Measurements from ENCODE around the gene TRPC1. TPM values are rescaled to one million over a fixed set of nuclear protein-coding genes. Genes with fewer than 3 reads are reported as not detected.
"Not testable (repeated sequence)": the region's sequence is repeated elsewhere in the genome, so short reads cannot be mapped to it uniquely, and the experiment has no call there.

The TRPC1 gene
- 10 to 100 TPM in 2 of 3 donors, 1 to 10 TPM in 1; 9.6 to 13.7 (median 12.9) TPM for polyA plus RNA-seq (ENCODE audit: insufficient read length in 3 of 3)
- long read RNA-seq, donor 1 = 0 reads
- long read RNA-seq, donor 2, full-length matches to known transcripts = 1 of 1 reads
- long read RNA-seq, donor 2, partial matches to known transcripts = 0 of 1 reads
- long read RNA-seq, donor 2, other reads (novel, unspliced or antisense) = 0 of 1 reads
- long read RNA-seq, donor 3 = 0 reads
- long read RNA-seq, donor 4, full-length matches to known transcripts = 1 of 1 reads
- long read RNA-seq, donor 4, partial matches to known transcripts = 0 of 1 reads
- long read RNA-seq, donor 4, other reads (novel, unspliced or antisense) = 0 of 1 reads
- long read RNA-seq, donor 5 = 0 reads
- long read RNA-seq, donor 6 = 0 reads
- long read RNA-seq, donor 7, full-length matches to known transcripts = 1 of 1 reads
- long read RNA-seq, donor 7, partial matches to known transcripts = 0 of 1 reads
- long read RNA-seq, donor 7, other reads (novel, unspliced or antisense) = 0 of 1 reads
- long read RNA-seq, donor 8 = 0 reads
- long read RNA-seq, donor 9 = 0 reads
- long read RNA-seq, donor 10, full-length matches to known transcripts = 1 of 1 reads
- long read RNA-seq, donor 10, partial matches to known transcripts = 0 of 1 reads
- long read RNA-seq, donor 10, other reads (novel, unspliced or antisense) = 0 of 1 reads
- long read RNA-seq, donor 11 = 0 reads
- long read RNA-seq, donor 12, full-length matches to known transcripts = 1 of 1 reads
- long read RNA-seq, donor 12, partial matches to known transcripts = 0 of 1 reads
- long read RNA-seq, donor 12, other reads (novel, unspliced or antisense) = 0 of 1 reads
- long read RNA-seq, donor 13, partial matches to known transcripts = 0 of 1 reads
- long read RNA-seq, donor 13, other reads (novel, unspliced or antisense) = 0 of 1 reads
- long read RNA-seq, donor 14 = 0 reads
- long read RNA-seq, donor 15 = 0 reads
- long read RNA-seq, donor 16 = 0 reads

DNA sequence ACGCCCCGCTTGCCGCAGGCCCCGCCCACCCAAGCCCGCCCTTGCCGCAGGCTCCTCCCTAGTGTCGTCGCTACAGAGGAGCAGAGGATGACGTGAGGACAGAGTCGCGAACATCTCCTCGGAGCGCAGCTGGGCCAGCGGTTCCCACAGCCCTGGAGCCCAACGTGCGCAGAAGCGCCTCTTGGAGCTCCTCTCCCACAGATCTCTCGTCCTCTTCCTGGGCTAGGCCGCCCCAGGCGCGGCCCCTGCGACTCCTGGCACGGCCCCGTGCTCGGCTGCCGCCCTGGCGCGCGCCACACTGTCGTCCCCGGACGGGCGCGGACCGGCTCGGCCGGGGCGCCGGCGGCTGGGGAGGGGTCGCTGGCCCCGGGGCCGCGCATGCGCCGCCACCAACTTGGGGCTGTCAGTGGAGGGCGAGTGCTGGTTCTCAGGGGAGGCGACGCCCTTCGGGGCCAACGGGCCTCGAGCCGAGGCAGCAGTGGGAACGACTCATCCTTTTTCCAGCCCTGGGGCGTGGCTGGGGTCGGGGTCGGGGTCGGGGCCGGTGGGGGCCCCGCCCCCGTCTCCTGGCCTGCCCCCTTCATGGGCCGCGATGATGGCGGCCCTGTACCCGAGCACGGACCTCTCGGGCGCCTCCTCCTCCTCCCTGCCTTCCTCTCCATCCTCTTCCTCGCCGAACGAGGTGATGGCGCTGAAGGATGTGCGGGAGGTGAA lies at the start of gene TRPC1:
TSS of gene TRPC1 (plus strand) at position 67 of the 714 bp plus-strand sequence. CDS start at position 593, 526 bp downstream.
- peak; percentile 86 for DNase-seq

DNA sequence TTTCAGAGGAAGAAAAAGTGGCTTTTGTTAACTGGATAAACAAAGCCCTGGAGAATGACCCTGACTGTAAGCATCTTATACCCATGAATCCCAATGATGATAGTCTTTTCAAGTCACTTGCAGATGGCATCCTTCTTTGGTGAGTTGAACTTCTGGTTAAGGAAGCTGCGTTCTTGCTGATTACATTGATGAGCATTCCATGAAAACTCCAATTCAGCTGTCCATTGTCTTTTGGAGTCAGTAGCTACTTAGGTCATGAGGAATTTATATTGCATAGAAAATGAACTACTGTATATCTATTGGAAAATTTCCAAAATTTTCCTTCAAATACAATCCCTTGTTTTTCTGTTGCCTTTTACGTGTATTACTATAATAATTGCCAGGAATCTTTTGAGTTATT lies 47.7 kb upstream of the TRPC1 start:
- no peak for DNase-seq

DNA sequence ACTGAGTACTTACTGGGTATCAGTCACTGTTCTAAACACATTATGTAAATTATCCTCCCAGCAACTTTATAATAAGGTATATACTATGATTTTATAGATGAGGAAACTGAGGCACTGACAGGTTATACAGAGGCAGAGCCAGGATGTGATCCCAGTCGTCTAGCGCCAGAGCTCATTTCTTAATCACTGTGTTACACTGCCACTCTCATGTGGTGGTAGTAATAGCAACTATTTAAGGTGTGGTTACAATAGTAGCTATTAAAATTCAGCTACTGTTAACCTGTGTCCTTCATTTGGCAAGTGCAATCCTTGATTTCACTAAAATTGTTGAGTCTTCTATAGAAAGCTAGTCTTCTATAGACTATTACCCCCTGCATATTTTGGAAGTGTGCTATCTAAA lies 43.1 kb upstream of the TRPC1 start:
- no peak for DNase-seq

DNA sequence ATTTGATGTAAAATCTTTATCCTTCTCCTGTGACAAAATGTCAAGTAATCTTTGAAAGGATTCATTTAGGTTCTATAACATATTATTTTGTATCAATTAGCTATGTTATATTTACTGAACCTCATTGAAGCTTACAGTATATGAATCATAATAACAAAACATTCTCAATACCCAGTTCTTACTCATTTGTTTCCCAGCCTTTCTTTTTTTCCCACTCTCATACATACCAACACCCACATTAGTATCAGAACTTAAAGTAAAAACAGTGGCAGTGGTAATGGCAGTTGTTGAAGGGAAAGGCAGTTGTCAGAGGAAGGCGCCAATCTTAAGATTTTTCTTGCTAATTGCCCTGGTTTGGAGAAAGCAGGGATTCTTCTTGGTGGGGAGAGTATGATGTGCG lies 33.2 kb upstream of the TRPC1 start:
- DNase-seq = no peak

DNA sequence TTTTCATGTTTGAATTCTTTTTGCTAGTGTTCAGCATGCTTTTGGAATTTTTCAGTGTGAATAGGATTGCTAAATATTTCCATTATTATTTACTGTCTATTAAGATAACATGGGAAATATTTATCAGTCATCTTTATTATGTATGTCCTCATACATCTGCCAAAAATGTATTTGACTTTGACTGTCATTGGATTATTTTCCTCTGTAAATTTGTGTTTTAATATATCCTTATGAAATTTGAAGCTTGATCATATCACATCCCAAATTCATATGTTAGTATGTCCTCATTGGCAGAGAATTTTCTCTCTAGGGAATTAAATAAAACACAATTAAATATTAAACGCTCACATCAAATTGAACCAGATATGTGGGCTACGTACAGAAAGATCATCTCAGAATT lies 32.3 kb upstream of the TRPC1 start:
- no peak for DNase-seq

DNA sequence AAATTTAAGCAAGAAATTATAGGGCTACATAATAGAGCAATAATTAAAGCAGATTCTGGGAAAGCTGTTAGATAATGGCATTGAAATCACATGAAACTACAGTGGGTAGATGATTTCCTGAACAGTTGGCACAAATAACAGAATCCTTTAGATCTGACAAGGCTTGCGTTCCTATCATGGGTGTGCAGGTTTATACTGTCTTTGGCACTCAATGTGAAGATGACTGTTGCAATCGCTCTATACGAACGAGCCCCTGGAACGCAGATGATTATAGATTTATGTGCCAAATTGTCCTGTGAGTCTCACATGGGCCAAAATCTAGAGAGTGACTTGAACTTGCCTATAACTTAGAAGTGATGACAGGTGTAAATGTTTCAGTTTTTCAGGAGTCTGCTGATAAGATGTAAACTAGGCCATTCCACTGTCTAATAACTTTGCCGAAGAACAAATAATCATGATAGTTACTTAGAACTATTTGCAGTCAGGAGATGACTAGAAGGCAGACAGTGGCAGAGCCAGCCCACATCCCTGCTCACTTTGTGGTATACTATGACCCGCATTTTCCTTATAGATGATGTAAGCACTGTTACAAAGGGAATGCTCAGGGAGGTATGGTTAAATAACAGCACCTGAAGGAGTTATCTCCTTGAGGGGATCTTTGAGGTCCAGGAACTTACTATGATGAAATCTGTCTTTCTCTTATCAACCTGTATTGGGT lies 30.5 kb upstream of the TRPC1 start:
- DNase-seq = no peak

DNA sequence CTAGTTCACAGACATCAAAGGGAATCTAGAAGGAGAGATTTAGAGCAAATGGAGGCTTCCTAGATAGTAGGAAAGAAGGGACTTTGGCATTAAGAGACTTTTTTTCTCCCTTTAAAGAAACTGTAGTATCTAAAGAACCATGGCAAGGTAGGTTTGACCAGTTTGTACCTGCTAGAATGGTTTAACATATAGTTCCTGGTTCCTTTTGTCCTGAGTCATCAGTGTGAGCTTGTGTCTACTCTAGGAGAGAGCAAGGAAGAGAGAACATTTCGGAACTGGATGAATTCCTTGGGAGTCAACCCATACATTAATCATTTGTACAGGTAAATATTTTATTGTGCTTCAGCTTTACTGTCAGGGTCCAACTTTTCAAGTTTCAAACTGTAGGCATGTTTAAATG lies 29.6 kb upstream of the TRPC1 start:
- no peak for DNase-seq

DNA sequence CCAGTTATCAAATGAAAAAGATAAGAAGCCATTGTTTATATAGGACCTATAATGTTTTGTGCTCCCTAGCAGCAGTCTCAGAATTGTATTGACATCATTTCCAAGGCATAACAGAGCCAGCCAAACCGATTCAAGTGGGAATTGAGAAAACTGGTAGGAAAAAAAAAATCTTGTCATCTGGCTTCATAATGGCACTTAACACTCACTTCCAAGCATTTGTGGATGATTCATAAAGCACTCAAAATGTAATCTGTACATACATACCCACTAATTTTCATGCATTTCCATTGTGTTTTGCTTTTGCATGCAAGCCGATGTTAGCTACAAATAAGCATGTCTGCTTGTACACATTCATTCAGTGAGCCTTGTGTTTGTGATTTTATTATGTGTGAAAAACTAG lies 18.6 kb upstream of the TRPC1 start:
- DNase-seq = no peak

DNA sequence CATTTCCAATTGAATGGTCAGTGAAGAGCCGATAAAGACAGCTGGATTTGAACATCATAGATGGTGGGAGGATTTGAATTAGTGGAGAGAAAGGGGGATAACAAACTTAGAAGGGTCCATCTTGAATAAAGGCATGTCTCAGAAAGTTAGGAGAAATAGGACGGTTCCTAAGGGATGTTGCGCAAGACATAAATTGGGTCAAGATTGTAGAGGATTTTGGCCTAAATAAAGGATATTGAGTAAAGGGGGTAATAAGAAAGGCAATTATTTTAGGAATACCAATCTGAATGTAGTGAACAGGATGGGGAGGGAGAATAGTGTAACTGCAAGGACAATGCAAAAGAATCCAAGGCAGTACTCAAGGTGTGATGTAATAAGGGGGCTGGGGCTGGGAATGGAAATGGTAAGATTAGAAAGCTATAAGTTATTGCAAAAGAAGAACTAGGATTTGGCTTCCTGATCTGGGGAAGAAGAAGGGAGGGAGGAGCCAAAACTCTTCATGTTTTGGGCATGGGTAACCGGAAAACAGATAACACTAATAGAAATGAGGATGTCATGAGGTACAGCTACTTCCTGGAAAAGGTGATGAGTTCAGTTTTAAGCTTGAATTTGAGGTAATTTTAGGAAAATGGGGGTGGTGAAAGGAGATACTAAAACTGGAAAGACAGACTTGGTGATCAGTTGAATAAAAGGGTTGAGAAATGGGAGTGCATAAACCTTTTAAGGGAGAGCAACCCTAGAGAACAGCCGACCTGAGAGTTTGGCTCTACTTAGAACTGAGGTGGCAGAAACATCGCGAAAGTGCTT lies 17.3 kb upstream of the TRPC1 start:
- no peak for DNase-seq

DNA sequence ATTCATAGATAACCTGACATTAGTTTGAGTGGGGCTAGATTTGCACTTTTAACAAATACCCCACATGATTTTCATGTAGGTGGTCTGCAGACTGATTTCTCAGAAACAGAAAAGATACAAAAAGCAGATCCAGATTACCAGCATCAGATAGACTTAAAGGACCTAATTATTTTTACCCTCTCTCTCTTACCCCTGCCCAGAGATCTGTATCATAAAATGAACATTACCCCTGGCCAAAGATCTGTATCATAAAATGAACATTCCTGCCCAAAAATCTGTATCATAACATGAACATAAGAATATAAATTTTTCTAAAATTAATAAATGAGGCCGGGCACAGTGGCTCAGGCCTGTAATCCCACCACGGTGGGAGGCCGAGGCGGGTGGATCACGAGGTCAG lies 14.6 kb upstream of the TRPC1 start:
- DNase-seq = no peak

DNA sequence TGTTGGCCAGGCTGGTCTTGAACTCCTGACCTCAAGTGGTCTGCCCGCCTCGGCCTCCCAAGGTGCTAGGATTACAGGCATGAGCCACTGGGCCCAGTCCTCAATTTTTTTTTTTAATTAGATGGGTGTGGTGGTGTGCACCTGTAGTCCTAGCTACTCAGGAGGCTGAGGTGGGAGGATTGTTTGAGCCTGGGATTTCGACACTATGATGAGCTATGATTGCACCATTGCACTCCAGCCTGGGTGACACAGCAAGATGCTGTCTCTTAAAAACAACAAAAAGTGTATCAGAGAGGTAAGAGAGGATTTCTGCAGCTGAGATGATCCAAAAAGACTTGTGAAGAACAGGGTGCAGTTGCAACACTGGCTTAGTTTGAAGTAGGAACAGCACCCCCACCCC lies 9.0 kb upstream of the TRPC1 start:
- DNase-seq = not testable (repeated sequence)

DNA sequence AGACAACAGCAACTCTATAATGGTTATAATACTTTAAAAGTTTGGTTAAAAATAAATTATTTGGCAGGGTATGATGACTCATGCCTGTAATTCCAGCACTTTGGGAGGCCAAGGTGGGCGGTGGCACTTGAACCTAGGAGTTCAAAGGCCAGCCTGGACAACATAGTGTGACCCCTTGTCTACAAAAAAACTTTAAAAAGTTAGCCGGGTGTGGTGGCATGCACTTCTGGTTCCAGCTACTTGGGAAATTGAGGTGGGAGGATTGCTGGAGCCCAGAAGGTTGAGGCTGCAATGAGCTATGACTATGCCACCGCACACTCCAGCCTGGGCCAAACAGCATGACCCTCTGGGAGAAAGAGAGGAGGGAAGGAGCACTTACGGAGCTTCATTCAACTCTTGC lies 7.7 kb upstream of the TRPC1 start:
- DNase-seq = no peak

DNA sequence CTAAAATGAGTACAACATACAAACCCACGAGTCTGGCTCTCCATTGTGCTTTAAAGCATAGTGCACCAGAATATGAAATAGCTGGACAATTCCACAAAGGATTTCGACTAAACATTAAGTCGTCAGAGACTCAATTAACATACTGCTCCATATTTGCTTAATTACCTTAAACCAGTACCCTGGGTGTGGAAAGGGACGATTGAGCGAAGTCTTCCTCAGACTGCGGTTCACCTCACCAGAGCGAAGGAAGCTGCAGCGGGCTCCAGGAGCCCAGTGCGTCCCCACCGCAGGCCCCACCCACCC lies 218 bp upstream of the TRPC1 start:
- DNase-seq = no peak

DNA sequence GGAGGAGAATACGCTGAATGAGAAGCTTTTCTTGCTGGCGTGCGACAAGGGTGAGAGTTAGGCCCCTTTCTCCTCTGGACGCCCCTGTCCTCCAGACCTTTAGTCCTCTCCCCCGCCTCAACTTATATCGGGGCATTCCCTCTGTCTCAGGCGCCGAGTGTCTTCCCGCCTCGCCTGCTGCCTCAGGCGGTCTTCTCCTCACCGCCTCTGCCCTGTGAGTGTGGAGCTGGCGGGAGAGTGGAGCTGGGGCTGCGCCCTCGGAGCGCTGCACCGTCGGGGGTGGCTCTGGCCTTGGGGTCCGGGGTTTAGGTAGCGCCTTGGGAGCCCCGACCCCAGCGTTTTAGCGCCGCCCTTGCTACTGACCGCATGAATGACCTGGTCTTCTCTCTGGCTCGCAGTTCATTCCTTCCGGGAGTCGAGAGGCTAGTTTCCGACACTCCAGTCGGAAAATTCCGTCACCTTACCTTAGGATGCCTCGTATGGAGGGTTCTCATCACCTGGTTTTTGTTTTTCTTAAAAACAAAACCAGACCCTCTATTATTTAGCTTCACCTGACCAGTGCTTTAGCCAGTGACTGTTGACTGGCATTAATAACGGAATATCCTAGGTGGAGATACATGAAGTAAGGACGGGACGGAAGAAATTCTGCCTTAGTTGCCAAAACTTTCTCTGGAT lies 985 bp downstream of the TRPC1 start:
- peak; percentile 55 for DNase-seq

DNA sequence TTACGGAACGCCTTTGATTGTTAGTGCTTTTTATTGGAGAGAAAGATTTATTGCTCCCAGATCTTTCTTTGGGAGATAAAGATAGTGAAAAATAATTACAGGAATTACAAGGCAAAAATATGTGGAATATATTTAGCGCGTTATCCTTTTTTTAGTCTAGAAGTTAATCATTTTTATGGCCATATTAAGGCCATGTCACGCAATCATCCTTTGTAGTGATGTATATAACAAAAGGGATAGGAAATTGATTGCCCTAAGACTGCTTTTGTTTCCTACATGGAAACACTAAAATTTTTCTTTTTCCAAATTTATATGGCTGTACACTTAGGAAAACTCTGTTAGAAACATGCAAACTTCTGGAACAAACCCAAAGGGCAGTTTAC lies 1.5 kb downstream of the TRPC1 start:
- no peak for DNase-seq

DNA sequence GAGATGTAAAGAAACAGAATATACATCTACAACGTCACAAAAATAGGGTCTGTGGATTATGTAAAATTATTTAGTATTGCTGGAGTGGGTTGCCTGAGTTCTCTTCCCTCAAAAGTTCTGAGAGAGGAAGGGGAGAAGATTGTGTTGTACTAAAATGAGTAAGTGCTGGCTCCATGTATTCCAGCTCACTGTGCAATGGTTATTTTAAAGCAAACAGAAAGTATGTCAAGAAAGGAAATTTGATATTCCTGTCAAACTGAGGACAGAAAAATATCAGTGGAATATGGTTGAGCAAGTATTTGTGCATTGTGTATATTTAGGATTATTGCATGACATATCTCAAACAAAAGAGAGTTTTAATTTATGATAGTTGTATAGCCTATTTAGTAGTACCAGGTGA lies 2.2 kb downstream of the TRPC1 start:
- no peak for DNase-seq

DNA sequence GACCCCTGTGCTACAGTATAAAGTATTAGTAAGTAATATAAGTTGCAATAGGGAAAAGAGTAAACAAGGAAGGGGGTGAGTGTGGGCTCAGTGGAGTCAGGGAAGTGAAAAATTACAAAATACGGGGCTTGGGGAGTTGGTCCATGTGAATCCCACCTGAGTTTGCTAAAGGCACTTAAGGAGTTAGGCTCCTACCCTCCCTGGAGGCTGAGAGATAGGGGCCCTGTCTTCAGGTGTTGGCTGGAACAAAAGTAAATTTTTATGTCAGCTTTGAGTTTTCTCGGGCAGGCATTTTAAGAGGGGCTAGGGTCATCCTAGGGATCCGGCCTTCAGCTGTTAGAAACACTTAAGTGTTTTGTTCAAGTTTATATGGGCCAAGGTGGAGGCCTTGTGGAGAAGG lies 8.2 kb downstream of the TRPC1 start:
- DNase-seq = no peak

DNA sequence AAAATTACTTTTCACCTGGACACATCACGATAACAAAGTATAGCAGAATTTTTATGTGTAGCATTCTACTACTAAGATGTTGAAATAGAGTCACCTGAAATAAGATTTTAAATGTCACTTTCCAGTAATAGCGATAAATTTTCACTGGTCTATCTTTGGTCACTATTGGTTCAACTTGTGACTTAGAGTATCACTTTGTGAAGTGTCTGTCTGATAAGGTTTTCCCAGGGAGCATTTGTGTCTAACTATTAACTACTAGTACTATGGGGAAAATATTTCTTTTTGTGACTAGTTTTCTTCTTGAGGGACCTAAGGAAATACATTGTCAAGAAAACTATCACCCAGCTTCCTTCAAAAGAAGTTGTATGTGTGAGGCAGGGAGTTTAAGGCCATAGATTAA lies 11.0 kb downstream of the TRPC1 start:
- no peak for DNase-seq

DNA sequence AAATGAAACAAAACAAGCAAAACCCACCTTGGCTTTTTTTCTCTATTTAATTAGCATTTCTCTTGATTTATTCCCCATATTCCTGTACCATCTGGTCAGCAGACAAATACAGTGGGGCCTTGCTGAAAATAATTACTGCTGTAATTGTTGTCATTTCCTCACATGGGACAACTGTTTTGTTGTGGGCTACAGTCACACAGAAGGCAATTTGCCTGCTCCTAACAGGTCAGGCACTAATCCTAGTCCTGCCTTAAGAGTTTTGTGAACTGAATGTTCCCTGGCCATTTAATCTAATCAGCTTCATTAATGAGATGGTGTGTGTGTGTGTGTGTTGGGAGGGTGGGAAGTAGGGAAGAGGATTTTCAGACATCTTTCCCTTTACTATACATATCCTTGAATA lies 11.6 kb downstream of the TRPC1 start:
- no peak for DNase-seq

DNA sequence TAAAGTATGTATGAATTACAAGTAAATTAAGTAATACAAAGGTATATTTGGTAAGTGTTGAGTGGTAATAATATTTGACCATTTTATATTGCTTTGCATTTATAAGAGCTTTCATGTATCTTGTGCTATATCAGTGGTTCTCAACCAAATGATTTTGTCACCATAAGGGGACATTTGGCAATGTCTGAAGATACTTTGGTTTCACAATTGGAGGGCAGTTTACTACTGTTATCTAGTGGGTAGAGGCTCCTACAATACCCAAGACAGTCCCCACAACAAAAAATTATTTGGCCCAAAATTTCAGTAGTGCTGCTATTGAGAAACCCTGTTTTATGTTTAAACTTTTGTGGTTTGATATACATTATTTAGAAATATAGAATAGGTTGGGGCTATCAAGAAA lies 14.6 kb downstream of the TRPC1 start:
- DNase-seq = no peak
